ENCODE results near the gene SMAP1. TPM values are rescaled to one million over a fixed set of nuclear protein-coding genes. Genes with fewer than 3 reads are reported as not detected.

The SMAP1 gene
- total and polyA plus RNA-seq, 9 of the 15 experiments (the other 6 are each of a cell fraction or from before 2014, with no cell fraction given) = 11.4 to 26.4 (median 15.5) TPM

Other genes starting within 250 kb of the SMAP1 start
- gene SDHAF4, start 101.0 kb upstream of the SMAP1 start, total RNA-seq (2014; rRNA removed) = 3.5 and 6.5 TPM in 2 replicates
- gene SDHAF4, start 101.0 kb upstream of the SMAP1 start, total RNA-seq (2014; rRNA removed; fragmentation: Illumina TruSeq; extraction: Trizol) = 7.5 and 9.2 TPM in 2 replicates
- 7.6 and 8.0 TPM in 2 replicates for gene SDHAF4, start 101.0 kb upstream of the SMAP1 start, total RNA-seq (2015; rRNA removed; fragmentation: Illumina TruSeq; extraction: Trizol)
- gene SDHAF4, start 101.0 kb upstream of the SMAP1 start, total RNA-seq (2021) = 6.2 and 6.5 TPM in 2 replicates
- 12.0 and 15.2 TPM in 2 replicates for gene SDHAF4, start 101.0 kb upstream of the SMAP1 start, polyA plus RNA-seq (2011; rRNA removed)
- 4.6 and 6.1 TPM in 2 replicates for gene SDHAF4, start 101.0 kb upstream of the SMAP1 start, polyA plus RNA-seq (2014; fragmentation: Illumina TruSeq; extraction: Trizol)
- 1 to 10 TPM; 4.9 to 5.1 TPM for gene SDHAF4, start 101.0 kb upstream of the SMAP1 start, polyA plus RNA-seq (2014; fragmentation: Nextera tagmentation; extraction: Ambion mirVana)
- 10.4 and 14.3 TPM in 2 replicates for gene SDHAF4, start 101.0 kb upstream of the SMAP1 start, polyA plus RNA-seq (2014; rRNA removed)

All from K562 (cell line).